K562 treated with DMSO at 1 percent for 12 hours (cell line): Measurements from ENCODE around the gene KLHL6. TPM values are rescaled to one million over a fixed set of nuclear protein-coding genes. Genes with fewer than 3 reads are reported as not detected.

ENCODE experiments used
- total RNA-seq: library from RNA; unstranded; fragments of 300-600 nt; gene quantifications from 2 replicates; pipeline ENCODE4 v1.2.3, GENCODE V29; 2022; ENCODE audit not compliant: insufficient read depth

The KLHL6 gene, protein sequence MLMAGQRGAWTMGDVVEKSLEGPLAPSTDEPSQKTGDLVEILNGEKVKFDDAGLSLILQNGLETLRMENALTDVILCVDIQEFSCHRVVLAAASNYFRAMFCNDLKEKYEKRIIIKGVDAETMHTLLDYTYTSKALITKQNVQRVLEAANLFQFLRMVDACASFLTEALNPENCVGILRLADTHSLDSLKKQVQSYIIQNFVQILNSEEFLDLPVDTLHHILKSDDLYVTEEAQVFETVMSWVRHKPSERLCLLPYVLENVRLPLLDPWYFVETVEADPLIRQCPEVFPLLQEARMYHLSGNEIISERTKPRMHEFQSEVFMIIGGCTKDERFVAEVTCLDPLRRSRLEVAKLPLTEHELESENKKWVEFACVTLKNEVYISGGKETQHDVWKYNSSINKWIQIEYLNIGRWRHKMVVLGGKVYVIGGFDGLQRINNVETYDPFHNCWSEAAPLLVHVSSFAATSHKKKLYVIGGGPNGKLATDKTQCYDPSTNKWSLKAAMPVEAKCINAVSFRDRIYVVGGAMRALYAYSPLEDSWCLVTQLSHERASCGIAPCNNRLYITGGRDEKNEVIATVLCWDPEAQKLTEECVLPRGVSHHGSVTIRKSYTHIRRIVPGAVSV
- total RNA-seq = 0.69 and 3.6 TPM in 2 replicates

DNA sequence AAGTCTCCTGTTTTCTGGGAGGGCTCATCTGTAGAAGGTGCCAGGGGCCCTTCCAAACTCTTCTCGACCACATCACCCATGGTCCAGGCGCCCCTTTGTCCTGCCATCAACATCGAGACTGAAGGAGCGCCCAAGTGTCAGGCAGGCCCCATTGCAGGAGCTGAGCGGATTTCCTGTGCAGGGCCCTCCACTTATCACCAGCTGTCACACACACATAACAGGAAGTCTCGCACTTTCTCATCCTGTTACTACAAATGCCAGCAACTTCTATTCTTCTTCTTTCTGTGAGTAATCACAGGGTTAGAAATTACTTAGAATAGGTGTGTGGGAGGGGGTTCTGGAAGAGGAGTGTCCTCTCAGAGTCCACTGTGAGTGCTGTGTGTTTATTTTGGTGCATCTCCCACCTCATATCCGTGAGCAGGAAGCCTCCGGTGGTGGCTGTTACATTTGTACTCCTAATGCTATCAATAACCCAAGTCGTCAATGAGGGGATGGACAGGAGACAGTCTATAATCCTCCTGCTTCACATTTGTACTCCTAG, at the start of gene KLHL6:
Gene KLHL6, minus strand, starts transcription at position 166 of the 541 bp plus-strand sequence. Its CDS starts 53 bp downstream, at position 113.

Other genes starting within 250 kb of the KLHL6 start
- gene MCF2L2, start 127.1 kb downstream of the KLHL6 start, total RNA-seq = 1.8 and 2.3 TPM in 2 replicates
- 8.8 and 63.9 TPM in 2 replicates for gene KLHL24, start 79.9 kb upstream of the KLHL6 start, total RNA-seq
- gene YEATS2, start 142.1 kb upstream of the KLHL6 start, total RNA-seq = 5.9 and 17.3 TPM in 2 replicates